Lung (tissue), 12 donors: ENCODE data around the gene NT5DC4. TPM values are rescaled to one million over a fixed set of nuclear protein-coding genes. Genes with fewer than 3 reads are reported as not detected.
"Not testable (repeated sequence)": the region's sequence is repeated elsewhere in the genome, so short reads cannot be mapped to it uniquely, and the experiment has no call there.

Source experiments
- ATAC-seq: fragments of 200-7000 bp; cut with Tn5 transposase; one replicate; pipeline ENCODE4 v1.9.1; 2020; ENCODE audit warnings: moderate number of reproducible peaks; ENCODE audit not compliant: insufficient read depth, low FRiP score
- DNase-seq, 3 donors: peaks; one replicate each; pipeline ENCODE4 v3.0.0-alpha.2; 2013 to 2017
- H3K27ac ChIP-seq, 2 donors: one replicate each; pipeline ENCODE4 v1.5.1; 2013; ENCODE audit warnings: mild to moderate bottlenecking in 2 of 2, moderate library complexity in 2 of 2, control low read depth in 1 of 2, inconsistent platforms in 1 of 2, low read depth in 1 of 2, low read length in 1 of 2
- H3K27me3 ChIP-seq, 3 donors: one replicate each; pipeline ENCODE4 v1.5.1; 2013; ENCODE audit warnings: low read length in 2 of 3; ENCODE audit not compliant: control insufficient read depth in 3 of 3, insufficient read depth in 3 of 3
- H3K36me3 ChIP-seq, 4 donors: one replicate each; pipeline ENCODE4 v1.5.1; 2013; ENCODE audit warnings: low read length in 4 of 4, mild to moderate bottlenecking in 1 of 4, moderate library complexity in 1 of 4; ENCODE audit not compliant: control insufficient read depth in 4 of 4, insufficient read depth in 4 of 4
- H3K4me1 ChIP-seq, 5 donors: one replicate each; pipeline ENCODE4 v1.5.1; 2013; ENCODE audit warnings: low read length in 5 of 5, mild to moderate bottlenecking in 2 of 5, moderate library complexity in 1 of 5; ENCODE audit not compliant: control insufficient read depth in 5 of 5, insufficient read depth in 5 of 5
- H3K4me3 ChIP-seq: one replicate; pipeline ENCODE4 v1.5.1; 2013; ENCODE audit warnings: mild to moderate bottlenecking, control low read depth, moderate library complexity
- H3K9ac ChIP-seq, 2 donors: one replicate each; pipeline ENCODE4 v1.5.1; 2013; ENCODE audit warnings: low read length in 2 of 2, control low read depth in 1 of 2; ENCODE audit not compliant: insufficient read depth in 1 of 2
- H3K9me3 ChIP-seq, 4 donors: one replicate each; pipeline ENCODE4 v1.5.1; 2013; ENCODE audit warnings: low read length in 3 of 4, mild to moderate bottlenecking in 1 of 4, moderate library complexity in 1 of 4; ENCODE audit not compliant: control insufficient read depth in 4 of 4, insufficient read depth in 3 of 4
- CTCF ChIP-seq: IDR thresholded peaks from 2 replicates; pipeline ENCODE4 v1.5.1; 2012; ENCODE audit warnings: mild to moderate bottlenecking; ENCODE audit errors: control extremely low read depth, extremely low read depth
- WGBS, 2 donors: extraction: QIAGEN DNeasy Blood & Tissue Kit; methylation state at CpG; one replicate each; pipeline ENCODE4 v1.1.7; 2013; 5-methylcytosine and 5-hydroxymethylcytosine counted together
- polyA plus RNA-seq, 2 donors: library from polyadenylated mRNA; stranded (reverse); fragments of 200-250 nt; gene quantifications; one replicate each; pipeline ENCODE4 v1.2.1, GENCODE V29; 2013
- total RNA-seq, 2 donors: library from RNA; depleted of rRNA in 1 of 2; stranded (reverse); fragments of >200 nt in 1 of 2; gene quantifications; one replicate each; pipeline ENCODE4 v1.2.1, GENCODE V29; 2014 to 2021
- donor health status: control.
- donor health status: control.
- donor health status: Bipolar disorder and iron deficiency.
- donor health status: healthy.
- donor health status: DM: yes; HTN: yes; CAD: no.

Gene NT5DC4
- total and polyA plus RNA-seq, 4 donors, result 0.09 to 0.83 (median 0.53) TPM

GRCh38 chr2:112703684-112704083, 17.1 kb upstream of the NT5DC4 start:
- no peak overlapping the region for H3K27ac ChIP-seq
- peaks cover 0 to 16% (median 1%) of the 10 kb centered on the region in 5 donors for H3K4me1 ChIP-seq
- ATAC-seq (no peak), DNase-seq (no peak)
- 76 to 97% methylated on average over 2 of the region's 2 CpGs for WGBS, 2 donors
- H3K9me3 ChIP-seq, result no peaks in the 10 kb centered on the region
- H3K9ac ChIP-seq, result no peak overlapping the region
- no peaks in the 10 kb centered on the region for H3K36me3 ChIP-seq
- H3K27me3 ChIP-seq, result no peaks in the 10 kb centered on the region
- no peak overlapping the region for H3K4me3 ChIP-seq
- no peak for TF ChIP-seq CTCF

- H3K27me3 ChIP-seq, result no peaks in the 10 kb centered on the region
- no peaks in the 10 kb centered on the region for H3K9me3 ChIP-seq
- peaks cover 0 to 6% (median 1%) of the 10 kb centered on the region in 5 donors for H3K4me1 ChIP-seq
- WGBS, 2 donors, result 88 to 93% methylated on average over 4 of the region's 4 CpGs
- no peak for TF ChIP-seq CTCF
- H3K4me3 ChIP-seq, result no peak overlapping the region
- DNase-seq, result no peak
- H3K9ac ChIP-seq, result no peak overlapping the region
- H3K27ac ChIP-seq, result no peak overlapping the region
- H3K36me3 ChIP-seq, result no peaks in the 10 kb centered on the region
- no peak for ATAC-seq
Measured at GRCh38 chr2:112705575-112705974, 15.2 kb upstream of the NT5DC4 start.

- 26 to 46% methylated on average over 5 of the region's 5 CpGs for WGBS, 2 donors
Measured at GRCh38 chr2:112706170-112706664, 14.6 kb upstream of the NT5DC4 start.

GRCh38 chr2:112706947-112707346, 13.9 kb upstream of the NT5DC4 start:
- H3K4me1 ChIP-seq, H3K4me3 ChIP-seq, H3K36me3 ChIP-seq, DNase-seq, H3K9me3 ChIP-seq, H3K27me3 ChIP-seq, H3K9ac ChIP-seq, H3K27ac ChIP-seq, ATAC-seq: not testable (repeated sequence)
- 64 to 79% methylated on average over 9 of the region's 9 CpGs for WGBS, 2 donors

More at GRCh38 chr2:112706170-112706664, 14.6 kb upstream of the NT5DC4 start:
- Histone ChIP-seq H3K36me3 (no peaks in the 10 kb centered on the region), H3K27me3 (no peaks in the 10 kb centered on the region), H3K27ac (no peak overlapping the region), H3K9ac (no peak overlapping the region), H3K4me3 (no peak overlapping the region), H3K9me3 (no peaks in the 10 kb centered on the region), H3K4me1 (peaks cover 0 to 1% (median 0%) of the 10 kb centered on the region in 5 donors)
- no peak for ATAC-seq
- TF ChIP-seq CTCF, result no peak
- peak in 1 of 3 donors; percentile 16 for DNase-seq
